ENCODE results near the gene PAX2. TPM values are rescaled to one million over a fixed set of nuclear protein-coding genes. Genes with fewer than 3 reads are reported as not detected.
"Not testable (repeated sequence)": the region's sequence is repeated elsewhere in the genome, so short reads cannot be mapped to it uniquely, and the experiment has no call there.

PAX2 gene
- total RNA-seq, result not detected
- polyA plus RNA-seq (ENCODE audit: insufficient read depth in 1 of 8, insufficient read length in 8 of 8, low replicate concordance in 1 of 8), result under 1 TPM in 1 of 8 donors, not detected in 7; 0.05 TPM
- long read RNA-seq, donor 1, result 0 reads
- long read RNA-seq, donor 2, result 0 reads
- long read RNA-seq, donor 3, result 0 reads
- long read RNA-seq, donor 4, result 0 reads
- long read RNA-seq, donor 5, result 0 reads
- long read RNA-seq, donor 6, result 0 reads
- long read RNA-seq, donor 7, result 0 reads
- long read RNA-seq, donor 8, result 0 reads
- long read RNA-seq, donor 9, result 0 reads
- long read RNA-seq, donor 10, result 0 reads
- long read RNA-seq, donor 11, result 0 reads

- under 1% methylated on average over 61 of the region's 75 CpGs for WGBS (ENCODE audit: insufficient coverage)
- Histone ChIP-seq H3K4me3 (ENCODE audit: low read length) (no peak within 1 kb of the TSS), H3K9me3 (replicated peaks; ENCODE audit: control insufficient read depth, low read depth, low read length) (no peaks in the 10 kb centered on the region), H3K4me1 (ENCODE audit: control insufficient read depth, insufficient read depth, low read length) (peaks cover 35% of the 10 kb centered on the region), H3K27me3 (ENCODE audit: control insufficient read depth, insufficient read depth, low read length) (peaks cover 99% of the 10 kb centered on the region), H3K27ac (ENCODE audit: low read length) (no peak within 1 kb of the TSS), H3K36me3 (ENCODE audit: control insufficient read depth, insufficient read depth, low read length) (no peaks in the 10 kb centered on the region)
- no peak for DNase-seq
Observed at GRCh38 chr10:100744987-100745881, at the start of gene PAX2. Gene PAX2, plus strand, starts transcription at chr10:100745582. Its CDS starts 679 bp downstream, at chr10:100746261.

DNA sequence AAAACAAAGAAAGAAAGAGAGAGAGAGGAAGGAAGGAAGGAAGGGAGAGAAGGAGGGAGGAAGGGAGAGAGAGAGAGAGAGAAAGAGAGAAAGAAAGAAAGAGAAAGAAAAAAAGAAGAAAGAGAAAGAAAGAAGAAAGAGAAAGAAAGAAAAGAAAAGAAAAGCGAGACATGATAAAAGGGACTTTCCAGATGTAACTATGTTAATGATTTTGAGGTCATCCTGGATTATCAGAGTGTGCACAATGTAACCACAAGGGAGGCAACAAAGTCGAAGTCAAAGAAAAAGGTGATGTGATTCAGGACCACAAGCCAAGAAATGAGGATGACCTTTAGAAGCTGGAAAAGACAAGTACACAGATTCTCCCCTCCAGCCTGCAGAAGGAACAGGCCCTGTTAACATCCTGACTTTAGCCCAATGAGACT, 48.9 kb upstream of the PAX2 start:
- no peaks in the 10 kb centered on the region for H3K4me1 ChIP-seq (ENCODE audit: control insufficient read depth, insufficient read depth, low read length)
- WGBS (ENCODE audit: insufficient coverage), result 75% methylated on average over 1 of the region's 2 CpGs
- peaks cover 26% of the 10 kb centered on the region for H3K27me3 ChIP-seq (ENCODE audit: control insufficient read depth, insufficient read depth, low read length)
- DNase-seq, result no peak
- H3K36me3 ChIP-seq (ENCODE audit: control insufficient read depth, insufficient read depth, low read length), result no peaks in the 10 kb centered on the region
- H3K27ac ChIP-seq (ENCODE audit: low read length), result no peak overlapping the region
- no peak overlapping the region for H3K4me3 ChIP-seq (ENCODE audit: low read length)
- H3K9me3 ChIP-seq (replicated peaks; ENCODE audit: control insufficient read depth, low read depth, low read length), result no peaks in the 10 kb centered on the region

GRCh38 chr10:100697070-100697469, 48.3 kb upstream of the PAX2 start:
- H3K4me1 ChIP-seq (ENCODE audit: control insufficient read depth, insufficient read depth, low read length), result no peaks in the 10 kb centered on the region
- WGBS (ENCODE audit: insufficient coverage), result 33% methylated on average over 1 of the region's 1 CpG
- no peaks in the 10 kb centered on the region for H3K36me3 ChIP-seq (ENCODE audit: control insufficient read depth, insufficient read depth, low read length)
- H3K4me3 ChIP-seq (ENCODE audit: low read length), result no peak overlapping the region
- peaks cover 26% of the 10 kb centered on the region for H3K27me3 ChIP-seq (ENCODE audit: control insufficient read depth, insufficient read depth, low read length)
- no peaks in the 10 kb centered on the region for H3K9me3 ChIP-seq (replicated peaks; ENCODE audit: control insufficient read depth, low read depth, low read length)
- H3K27ac ChIP-seq (ENCODE audit: low read length), result no peak overlapping the region
- peak; percentile 4 for DNase-seq

- Histone ChIP-seq H3K27me3 (ENCODE audit: control insufficient read depth, insufficient read depth, low read length) (peaks cover 26% of the 10 kb centered on the region), H3K9me3 (replicated peaks; ENCODE audit: control insufficient read depth, low read depth, low read length) (no peaks in the 10 kb centered on the region), H3K27ac (ENCODE audit: low read length) (no peak overlapping the region), H3K4me3 (ENCODE audit: low read length) (no peak overlapping the region), H3K4me1 (ENCODE audit: control insufficient read depth, insufficient read depth, low read length) (no peaks in the 10 kb centered on the region), H3K36me3 (ENCODE audit: control insufficient read depth, insufficient read depth, low read length) (no peaks in the 10 kb centered on the region)
- WGBS (ENCODE audit: insufficient coverage), result 59% methylated on average over 3 of the region's 4 CpGs
- DNase-seq, result no peak
Observed at GRCh38 chr10:100697631-100698030, 47.8 kb upstream of the PAX2 start.

DNA sequence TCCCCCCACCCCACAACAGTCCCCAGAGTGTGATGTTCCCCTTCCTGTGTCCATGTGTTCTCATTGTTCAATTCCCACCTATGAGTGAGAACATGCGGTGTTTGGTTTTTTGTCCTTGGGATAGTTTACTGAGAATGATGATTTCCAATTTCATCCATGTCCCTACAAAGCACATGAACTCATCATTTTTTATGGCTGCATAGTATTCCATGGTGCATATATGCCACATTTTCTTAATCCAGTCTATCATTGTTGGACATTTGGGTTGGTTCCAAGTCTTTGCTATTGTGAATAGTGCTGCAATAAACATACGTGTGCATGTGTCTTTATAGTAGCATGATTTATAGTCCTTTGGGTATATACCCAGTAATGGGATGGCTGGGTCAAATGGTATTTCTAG, 43.7 kb upstream of the PAX2 start:
- not testable (repeated sequence) for DNase-seq; H3K4me3 ChIP-seq (ENCODE audit: low read length); H3K36me3 ChIP-seq (ENCODE audit: control insufficient read depth, insufficient read depth, low read length); H3K4me1 ChIP-seq (ENCODE audit: control insufficient read depth, insufficient read depth, low read length); H3K9me3 ChIP-seq (replicated peaks; ENCODE audit: control insufficient read depth, low read depth, low read length); H3K27ac ChIP-seq (ENCODE audit: low read length)
- no CpG with 5 or more reads among the region's 2 CpGs for WGBS (ENCODE audit: insufficient coverage)
- H3K27me3 ChIP-seq (ENCODE audit: control insufficient read depth, insufficient read depth, low read length), result peaks cover 32% of the 10 kb centered on the region

DNA sequence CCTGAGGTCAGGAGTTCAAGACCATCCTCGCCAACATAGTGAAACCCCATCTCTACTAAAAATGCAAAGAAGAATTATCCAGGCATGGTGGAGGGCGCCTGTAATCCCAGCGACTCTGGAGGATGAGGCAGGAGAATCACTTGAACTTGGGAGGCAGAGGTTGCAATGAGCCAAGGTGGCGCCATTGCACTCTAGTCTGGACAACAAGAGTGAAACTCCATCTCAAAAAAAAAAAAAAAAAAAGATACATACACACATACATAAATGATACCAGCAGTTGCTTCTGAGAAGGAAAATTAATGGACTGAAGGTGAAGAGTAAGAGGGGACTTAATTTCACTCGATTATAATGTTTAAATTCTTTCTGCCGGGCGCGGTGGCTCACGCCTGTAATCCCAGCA, 40.2 kb upstream of the PAX2 start:
- no peak for DNase-seq
- H3K4me3 ChIP-seq (ENCODE audit: low read length), result no peak overlapping the region
- H3K27me3 ChIP-seq (ENCODE audit: control insufficient read depth, insufficient read depth, low read length), result peaks cover 51% of the 10 kb centered on the region
- 94% methylated on average over 5 of the region's 9 CpGs for WGBS (ENCODE audit: insufficient coverage)
- H3K27ac ChIP-seq (ENCODE audit: low read length), result no peak overlapping the region
- no peaks in the 10 kb centered on the region for H3K36me3 ChIP-seq (ENCODE audit: control insufficient read depth, insufficient read depth, low read length)
- no peaks in the 10 kb centered on the region for H3K4me1 ChIP-seq (ENCODE audit: control insufficient read depth, insufficient read depth, low read length)
- no peaks in the 10 kb centered on the region for H3K9me3 ChIP-seq (replicated peaks; ENCODE audit: control insufficient read depth, low read depth, low read length)

GRCh38 chr10:100707261-100707848, 38.0 kb upstream of the PAX2 start:
- 71% methylated on average over 6 of the region's 6 CpGs for WGBS (ENCODE audit: insufficient coverage)
- H3K27me3 ChIP-seq (ENCODE audit: control insufficient read depth, insufficient read depth, low read length), result peaks cover 66% of the 10 kb centered on the region
- no peaks in the 10 kb centered on the region for H3K9me3 ChIP-seq (replicated peaks; ENCODE audit: control insufficient read depth, low read depth, low read length)
- H3K27ac ChIP-seq (ENCODE audit: low read length), result no peak overlapping the region
- DNase-seq, result no peak
- H3K4me3 ChIP-seq (ENCODE audit: low read length), result no peak overlapping the region
- H3K4me1 ChIP-seq (ENCODE audit: control insufficient read depth, insufficient read depth, low read length), result no peaks in the 10 kb centered on the region
- no peaks in the 10 kb centered on the region for H3K36me3 ChIP-seq (ENCODE audit: control insufficient read depth, insufficient read depth, low read length)

GRCh38 chr10:100709146-100710082, 36.0 kb upstream of the PAX2 start:
- Histone ChIP-seq H3K9me3 (replicated peaks; ENCODE audit: control insufficient read depth, low read depth, low read length) (no peaks in the 10 kb centered on the region), H3K4me3 (ENCODE audit: low read length) (no peak overlapping the region), H3K4me1 (ENCODE audit: control insufficient read depth, insufficient read depth, low read length) (no peaks in the 10 kb centered on the region), H3K27ac (ENCODE audit: low read length) (no peak overlapping the region), H3K27me3 (ENCODE audit: control insufficient read depth, insufficient read depth, low read length) (peaks cover 84% of the 10 kb centered on the region), H3K36me3 (ENCODE audit: control insufficient read depth, insufficient read depth, low read length) (no peaks in the 10 kb centered on the region)
- no peak for DNase-seq
- WGBS (ENCODE audit: insufficient coverage), result 4% methylated on average over 18 of the region's 26 CpGs

- WGBS (ENCODE audit: insufficient coverage), result 0% methylated on average over 37 of the region's 48 CpGs
Observed at GRCh38 chr10:100710151-100710871, 35.1 kb upstream of the PAX2 start.

More at GRCh38 chr10:100710151-100710871, 35.1 kb upstream of the PAX2 start:
- peaks cover 89% of the 10 kb centered on the region for H3K27me3 ChIP-seq (ENCODE audit: control insufficient read depth, insufficient read depth, low read length)
- no peaks in the 10 kb centered on the region for H3K36me3 ChIP-seq (ENCODE audit: control insufficient read depth, insufficient read depth, low read length)
- no peaks in the 10 kb centered on the region for H3K4me1 ChIP-seq (ENCODE audit: control insufficient read depth, insufficient read depth, low read length)
- no peak overlapping the region for H3K27ac ChIP-seq (ENCODE audit: low read length)
- no peak overlapping the region for H3K4me3 ChIP-seq (ENCODE audit: low read length)
- DNase-seq, result no peak
- no peaks in the 10 kb centered on the region for H3K9me3 ChIP-seq (replicated peaks; ENCODE audit: control insufficient read depth, low read depth, low read length)

All from muscle of leg (tissue), 16 donors.